DMS153 treated with DMSO at 0.1 percent for 48 hours (cell line): Measurements from ENCODE around the gene HIPK2.

Source experiments
- DNase-seq: peaks from one replicate; lab custom pipeline; 2025; ENCODE audit not compliant: unreplicated experiment; lab: John Stamatoyannopoulos, UW

Gene HIPK2

DNA sequence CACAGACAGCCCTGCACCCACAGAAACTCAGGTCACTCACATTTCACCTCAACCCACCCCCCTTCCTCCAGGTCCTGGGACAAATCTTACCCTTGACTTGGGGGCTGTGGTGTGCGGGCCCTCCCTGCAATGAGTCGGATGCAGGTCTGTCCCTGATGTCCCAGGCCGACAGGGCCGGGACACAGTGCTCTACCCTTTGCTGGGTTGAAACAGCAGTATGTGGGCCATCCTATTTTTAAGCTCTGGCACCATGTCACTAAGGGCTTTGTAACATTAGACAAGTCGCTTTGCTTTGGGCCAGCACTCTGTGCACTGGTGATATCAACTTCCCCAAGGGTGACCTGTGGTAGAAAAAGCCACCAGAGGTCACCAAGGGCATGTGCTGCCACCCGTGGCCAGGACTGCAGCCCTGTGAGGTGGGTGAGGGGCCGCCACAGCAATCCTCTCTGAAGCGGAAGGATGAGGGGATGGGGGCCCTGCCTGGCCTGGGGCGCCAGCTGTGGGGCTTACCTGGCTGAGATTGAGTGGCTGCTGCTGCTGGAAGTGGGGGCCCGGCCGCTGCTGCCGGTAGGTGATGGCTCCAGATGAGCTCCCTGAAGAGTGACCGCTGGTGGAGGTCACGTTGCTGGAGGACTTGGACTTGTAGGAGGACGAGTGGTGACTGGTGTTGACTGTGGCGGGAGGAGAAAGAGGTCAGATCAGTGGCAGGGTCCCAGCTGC is 203.0 kb downstream of the HIPK2 start:
- no peak for DNase-seq

DNA sequence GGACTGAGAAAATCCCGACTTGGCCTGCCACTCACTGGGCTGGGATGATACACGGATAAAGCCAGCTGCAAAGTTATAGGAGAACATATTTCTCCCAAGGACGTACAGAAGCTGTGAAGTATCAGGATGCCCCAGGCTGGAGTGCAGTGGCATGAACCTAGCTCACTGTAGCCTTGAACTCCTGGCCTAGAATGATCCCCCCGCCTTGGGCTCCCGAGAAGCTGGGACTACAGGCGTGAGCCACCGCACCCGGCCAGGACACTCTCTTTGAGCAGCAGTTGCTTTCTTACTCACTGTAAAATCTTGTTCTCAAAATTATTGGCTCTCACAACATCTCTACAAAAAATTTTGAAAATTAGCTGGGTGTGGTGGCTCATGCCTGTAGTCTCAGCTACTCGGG is 203.9 kb downstream of the HIPK2 start:
- no peak for DNase-seq

DNA sequence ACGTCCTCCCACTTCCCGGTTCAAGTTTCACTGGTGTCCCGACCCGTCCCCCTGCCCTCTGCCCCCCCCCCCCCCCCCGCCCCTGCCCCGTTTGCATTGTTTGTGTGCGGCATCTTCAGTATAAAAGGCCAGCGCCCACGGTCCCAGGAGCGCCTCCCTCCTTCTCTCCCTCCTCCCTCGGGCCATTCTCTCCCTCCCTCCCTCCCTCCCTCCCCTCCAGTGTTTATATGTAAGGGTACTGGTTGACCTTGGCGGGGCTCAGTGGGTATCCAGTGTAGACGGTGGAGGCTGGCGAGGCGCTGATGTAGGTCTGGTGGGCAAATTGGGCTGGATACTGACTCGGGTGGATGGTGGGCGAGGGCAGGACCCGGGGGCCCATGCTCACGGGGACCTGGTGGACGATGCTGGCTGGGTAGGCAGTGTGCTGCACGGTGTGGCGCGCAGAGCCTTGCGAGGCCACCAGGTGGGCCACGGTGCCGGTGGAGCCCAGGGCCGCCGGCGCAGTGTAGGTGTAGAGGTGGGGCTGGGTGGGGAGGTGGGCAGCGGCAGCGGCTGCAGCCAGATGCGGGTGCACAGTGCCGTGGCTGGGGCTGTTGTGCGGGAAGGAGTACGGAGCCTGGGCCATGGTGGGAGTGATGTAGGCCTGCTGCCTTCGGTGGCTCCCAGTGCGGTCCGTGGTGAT is 205.0 kb downstream of the HIPK2 start:
- DNase-seq = no peak

DNA sequence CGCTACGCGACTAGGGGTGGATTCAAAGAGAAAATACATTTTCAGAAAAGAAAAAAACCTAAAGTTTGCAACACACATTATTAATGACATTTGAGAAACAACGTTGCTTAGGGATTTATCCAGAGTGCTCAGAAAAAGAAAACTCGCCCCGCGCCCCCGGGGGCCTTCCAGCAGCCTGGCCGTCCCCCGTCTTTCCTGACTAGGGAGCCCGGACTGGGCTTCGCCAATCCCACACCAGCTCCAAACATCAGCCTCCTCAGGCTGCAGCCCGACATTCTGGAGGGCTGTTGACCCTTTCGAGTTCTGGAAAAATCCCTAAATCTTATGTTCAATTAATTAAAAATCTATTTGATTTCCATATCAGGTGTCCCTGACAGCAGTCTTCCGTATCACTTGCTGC is 205.7 kb downstream of the HIPK2 start:
- DNase-seq = no peak

DNA sequence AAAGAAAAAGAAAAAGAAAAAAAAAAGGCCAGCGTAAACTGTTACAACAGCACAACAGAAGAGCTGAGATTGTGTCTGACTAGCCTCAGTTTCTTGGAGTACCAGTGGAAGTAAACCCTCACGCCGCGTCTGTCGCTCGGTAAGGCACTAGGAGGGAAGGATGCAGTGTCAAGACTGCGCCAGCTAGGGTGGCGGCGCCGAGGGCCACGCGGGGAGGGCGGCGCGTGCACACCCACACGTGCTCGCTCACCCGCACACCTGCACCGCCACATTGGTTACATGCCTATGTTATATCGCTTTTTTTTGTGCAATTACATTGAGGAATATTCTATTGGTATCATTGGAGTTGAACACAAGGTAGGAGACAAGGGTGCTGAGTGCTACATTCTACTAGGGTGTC is 206.1 kb downstream of the HIPK2 start:
- DNase-seq = no peak

DNA sequence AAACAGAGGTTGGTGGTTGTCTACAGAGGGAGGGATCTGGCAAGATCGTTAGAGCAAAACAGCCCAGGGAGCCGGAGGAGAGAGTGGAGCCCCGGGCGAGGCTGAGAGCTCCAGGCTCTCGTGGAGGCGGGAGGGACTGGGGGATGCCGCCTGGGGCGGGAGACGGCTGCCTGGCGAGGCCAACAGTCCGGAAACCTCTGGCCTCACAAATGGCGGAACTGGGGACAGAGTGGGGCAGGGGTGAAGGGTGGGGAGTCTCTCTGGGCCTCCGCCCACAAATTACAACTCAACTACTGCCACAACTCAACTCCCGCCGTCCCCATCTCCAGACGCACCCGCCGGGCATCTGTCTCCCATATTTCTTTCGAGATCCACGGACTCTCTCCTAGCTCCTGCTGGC is 206.6 kb downstream of the HIPK2 start:
- no peak for DNase-seq

DNA sequence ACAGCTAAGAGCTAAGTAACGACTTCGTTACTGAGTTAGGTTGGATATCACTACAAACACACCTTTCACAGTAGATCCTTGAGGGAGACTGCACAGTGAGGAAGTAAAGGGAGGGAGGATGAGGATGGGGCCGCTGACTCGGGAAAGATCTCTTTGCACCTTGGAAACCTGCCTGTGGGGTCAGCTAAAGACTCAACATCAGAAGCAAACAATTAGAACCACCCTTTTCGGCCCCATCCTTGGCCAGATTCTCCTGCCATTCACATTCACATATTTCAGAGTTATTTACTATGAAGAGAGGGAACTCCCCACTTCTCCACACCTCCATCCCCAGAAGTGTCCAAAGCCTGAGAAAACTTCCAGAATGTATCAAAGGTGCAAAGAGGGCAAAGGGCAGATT is 207.2 kb downstream of the HIPK2 start:
- DNase-seq = no peak

DNA sequence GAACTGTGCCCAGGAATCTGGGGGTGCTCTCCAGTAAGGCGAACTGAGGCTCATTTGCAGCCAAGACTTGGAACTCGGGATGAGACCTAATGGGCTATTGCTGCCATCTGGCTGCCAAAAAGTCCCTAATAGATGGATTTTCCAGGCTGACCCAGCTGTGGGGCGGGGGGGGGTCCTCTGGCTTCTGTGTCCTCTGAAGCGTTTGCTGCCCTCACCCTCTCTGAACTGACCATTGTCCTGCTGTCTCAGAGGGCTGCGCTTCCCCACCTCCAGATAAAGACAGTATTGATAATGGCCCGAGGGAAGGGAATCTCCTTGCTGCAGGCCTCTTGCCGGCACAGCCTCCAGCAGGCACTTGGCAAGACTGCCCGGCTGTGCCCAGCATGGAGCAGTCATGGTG is 207.7 kb downstream of the HIPK2 start:
- DNase-seq = no peak

DNA sequence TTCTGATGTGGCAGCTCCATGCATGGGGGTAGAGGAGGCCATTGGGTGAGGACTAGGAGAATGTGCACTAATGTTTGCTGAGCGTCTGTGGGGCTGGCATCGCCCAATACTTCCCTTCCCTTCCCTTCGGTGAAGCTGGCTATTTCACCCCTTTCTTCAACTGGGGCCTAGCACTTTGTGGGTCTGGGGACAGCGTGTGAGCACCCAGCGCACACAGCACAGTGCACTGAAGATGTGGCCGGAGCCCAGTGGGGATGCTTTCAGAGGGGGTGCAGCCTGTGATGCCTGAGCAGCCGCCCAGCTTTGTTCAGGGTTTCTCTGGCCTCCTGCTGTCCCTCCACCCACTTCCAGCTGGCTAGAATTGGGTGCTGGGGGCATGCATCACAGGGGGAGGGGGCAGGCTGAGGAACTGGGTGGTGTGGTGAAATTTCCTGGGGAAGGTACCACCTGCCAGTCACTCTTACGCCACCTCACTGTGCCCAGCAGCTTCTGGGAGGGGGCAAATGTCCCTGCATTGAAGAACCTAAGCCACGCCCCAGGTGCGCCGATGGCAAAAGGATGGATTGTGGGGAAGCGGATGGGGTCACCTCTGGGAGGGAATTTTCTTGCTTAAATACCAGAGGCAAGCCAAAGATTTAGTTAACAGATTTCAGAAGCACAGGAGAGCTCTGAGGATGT is 208.8 kb downstream of the HIPK2 start:
- DNase-seq = no peak

DNA sequence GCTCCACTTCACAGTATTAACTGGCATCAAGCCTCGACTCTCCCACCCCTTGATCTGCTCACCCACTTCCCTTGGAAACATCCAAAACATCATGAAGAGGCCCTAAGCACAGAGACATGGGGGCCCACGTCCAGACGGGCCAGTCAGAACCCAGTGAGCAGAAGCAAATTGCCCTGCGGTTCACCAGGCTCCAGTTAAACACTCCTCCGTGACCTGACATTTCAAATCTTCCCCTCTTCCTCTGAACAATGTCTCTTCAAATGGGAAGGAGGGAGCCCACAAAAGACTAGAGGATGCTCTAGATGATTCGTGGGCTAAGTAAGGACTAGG is 209.5 kb downstream of the HIPK2 start:
- no peak for DNase-seq

DNA sequence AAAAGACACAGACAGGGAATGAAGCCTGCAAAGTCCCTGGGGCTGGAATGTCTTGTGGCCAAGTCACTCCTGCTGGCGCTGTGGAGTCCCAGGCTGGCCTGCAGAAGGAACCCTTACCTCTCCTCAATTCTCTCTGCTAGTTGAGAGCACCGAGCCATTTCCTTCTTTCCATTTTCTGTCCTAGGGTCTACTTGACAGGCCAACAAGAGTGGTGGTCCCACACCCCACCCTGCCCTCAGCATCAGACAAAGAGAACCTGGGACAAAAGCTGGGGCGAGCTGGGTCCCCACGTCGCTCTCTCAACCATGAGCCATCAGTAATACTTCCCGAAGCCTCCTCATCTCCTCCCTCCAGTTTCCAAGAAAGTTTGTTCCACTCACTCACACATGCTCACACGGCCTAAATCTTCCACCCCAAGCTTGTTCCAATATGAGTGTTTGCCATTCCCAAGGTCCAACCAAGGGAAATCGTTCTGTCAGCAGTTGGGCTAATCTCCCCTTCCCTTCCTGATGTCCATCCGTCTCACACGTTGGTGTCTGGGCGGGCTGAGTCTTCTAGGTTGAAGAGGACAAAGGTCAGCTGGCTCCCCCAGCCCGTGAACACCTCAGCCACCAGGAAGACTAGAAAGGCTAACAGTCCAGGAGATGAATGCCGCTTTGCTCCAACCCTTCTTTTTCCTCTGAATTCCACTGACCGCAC is 210.0 kb downstream of the HIPK2 start:
- no peak for DNase-seq

DNA sequence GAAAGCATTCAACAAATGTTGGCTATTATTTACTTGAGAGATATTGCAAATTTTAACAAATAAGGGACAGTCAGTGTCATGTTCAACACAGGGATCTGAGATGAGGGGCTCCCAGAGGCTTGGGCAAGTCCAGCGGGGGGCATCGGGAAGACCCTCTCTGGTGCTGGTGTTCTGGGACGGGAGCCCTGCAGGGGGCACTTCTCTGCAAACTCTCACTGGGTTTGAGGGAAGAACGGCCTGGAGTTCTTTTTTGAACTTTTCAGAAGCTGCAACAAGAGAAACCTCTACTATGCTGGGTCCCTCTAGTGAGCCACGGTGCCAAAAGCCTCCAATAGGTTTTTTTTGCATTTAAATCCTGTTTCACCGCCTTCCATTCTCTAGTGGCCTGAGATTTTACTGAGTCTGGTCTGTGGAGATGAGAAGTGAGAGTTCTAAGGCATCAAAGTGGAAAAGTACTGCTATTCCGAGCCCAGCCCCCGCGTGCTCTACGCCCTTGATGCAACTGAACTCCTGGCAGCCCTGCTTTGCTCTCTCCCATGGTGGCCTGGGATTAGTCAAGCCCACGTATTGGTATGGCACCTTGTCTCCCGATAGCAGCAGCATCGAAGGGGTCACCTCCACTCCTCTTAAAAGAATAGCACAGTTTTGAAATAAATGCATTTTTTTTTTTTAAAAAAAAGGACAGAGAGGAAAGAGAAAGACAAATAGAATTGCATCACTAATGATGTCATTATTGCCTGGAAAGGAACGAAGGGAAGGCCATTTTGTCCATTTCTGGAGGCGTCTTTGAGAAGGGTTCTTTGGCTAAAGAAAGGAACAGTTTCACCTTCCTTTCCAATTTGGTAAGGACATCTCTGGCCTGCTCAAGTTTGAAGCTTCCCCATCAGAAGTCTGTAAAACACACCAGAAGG is 210.8 kb downstream of the HIPK2 start:
- DNase-seq = no peak

DNA sequence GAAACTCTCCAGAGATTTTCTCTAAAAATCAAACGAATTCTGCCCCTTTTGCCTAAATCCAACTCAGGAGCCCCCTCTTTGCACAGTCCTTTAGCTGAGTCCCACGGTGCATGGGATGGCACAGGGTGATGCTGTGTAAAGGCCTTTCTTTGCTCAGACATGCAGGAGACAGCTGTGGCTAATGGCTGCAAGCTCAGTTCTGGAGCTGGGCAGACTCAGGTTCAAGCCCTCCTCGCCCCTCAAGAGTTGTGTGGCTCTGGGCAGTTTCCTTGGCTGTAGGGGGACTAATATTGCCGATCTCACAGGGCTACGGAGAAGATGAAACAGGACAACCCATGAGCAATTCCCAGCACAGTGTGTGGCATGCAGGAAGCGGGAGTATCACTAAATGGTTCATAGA is 211.7 kb downstream of the HIPK2 start:
- DNase-seq = no peak

DNA sequence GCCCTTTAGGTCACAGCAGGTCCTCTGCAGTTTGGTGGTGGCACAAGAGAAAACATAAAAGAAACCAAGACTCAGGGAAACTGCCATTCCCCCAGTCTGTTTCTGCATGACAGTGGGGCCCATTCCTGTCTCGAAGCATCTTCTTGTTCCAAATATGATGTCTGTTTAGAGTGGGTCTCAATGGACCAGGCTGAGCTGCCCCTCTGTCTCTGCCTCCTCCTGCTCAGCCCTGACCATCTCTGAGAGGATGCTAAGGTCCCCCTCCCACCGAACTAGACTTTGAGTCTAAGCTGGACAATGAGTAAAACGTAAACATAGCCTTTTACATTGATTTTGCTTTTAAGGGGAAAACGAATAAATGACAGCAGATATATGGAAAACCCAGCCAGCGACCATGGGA is 213.9 kb downstream of the HIPK2 start:
- DNase-seq = no peak

DNA sequence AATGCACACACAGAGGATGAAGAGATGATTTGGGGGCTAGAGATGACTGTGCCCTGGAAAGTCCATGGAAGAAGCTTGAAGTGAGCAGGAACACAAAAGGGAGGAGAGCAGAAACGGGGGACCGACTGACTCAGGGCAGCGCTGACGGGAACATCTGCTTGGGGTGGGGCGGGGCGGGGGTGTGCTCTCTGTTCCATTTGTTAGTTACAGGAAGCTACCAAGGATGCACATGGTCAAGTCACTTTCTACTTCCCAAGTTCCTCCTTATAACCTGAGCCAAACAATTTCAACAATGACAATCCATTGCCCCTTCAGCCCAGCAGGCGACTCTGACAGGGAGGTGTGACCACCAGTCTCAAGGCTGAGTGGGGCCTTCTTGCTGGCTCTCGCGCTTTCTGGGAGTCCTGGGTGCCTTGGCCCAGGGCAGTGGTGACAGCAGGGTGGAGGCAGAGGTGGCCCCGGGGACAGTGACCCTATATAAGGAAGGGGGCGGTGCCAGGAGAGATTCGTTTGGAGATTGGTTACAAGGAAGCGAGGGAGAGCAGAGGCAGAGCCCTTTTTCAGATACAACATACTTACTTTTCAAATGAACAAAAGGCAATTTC is 214.7 kb downstream of the HIPK2 start:
- no peak for DNase-seq

DNA sequence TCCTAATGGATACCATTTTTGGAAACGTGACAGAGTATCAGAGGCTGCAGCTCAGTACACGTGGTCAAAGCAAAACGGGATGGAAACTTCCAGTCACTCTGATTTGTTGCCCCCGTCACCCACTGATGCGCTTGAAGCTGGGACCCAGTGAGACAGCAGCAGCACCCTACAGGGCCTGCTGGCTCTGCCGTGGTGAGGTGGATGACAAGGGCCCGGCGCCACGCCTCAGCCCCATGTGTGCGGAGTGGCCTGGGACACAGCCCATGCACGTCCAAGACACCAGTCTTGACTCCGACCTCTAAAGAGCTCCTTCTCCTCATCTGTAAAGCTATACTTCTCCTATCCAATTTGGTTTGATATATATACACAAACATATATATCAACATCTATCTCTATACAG is 215.3 kb downstream of the HIPK2 start:
- no peak for DNase-seq

DNA sequence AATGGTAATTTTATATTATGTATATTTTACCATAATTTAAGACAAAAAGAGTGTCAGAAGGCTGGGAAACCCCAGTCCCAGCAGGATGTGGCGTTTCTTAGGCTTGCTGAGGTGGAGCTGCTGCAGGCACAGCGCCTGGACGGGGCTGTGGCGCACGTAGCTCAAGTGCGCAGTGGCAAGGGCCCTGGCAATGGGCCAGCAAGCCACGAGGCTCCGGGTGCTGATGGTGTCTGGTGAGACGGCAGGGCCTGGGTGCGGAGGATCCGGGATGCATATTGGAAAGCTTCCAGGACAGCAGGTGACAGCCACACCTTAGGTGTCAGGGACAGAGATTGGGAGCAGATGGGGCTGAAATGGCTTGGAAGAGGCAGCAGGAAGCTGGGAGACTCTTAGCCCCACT is 217.1 kb downstream of the HIPK2 start:
- DNase-seq = peak; percentile 92

DNA sequence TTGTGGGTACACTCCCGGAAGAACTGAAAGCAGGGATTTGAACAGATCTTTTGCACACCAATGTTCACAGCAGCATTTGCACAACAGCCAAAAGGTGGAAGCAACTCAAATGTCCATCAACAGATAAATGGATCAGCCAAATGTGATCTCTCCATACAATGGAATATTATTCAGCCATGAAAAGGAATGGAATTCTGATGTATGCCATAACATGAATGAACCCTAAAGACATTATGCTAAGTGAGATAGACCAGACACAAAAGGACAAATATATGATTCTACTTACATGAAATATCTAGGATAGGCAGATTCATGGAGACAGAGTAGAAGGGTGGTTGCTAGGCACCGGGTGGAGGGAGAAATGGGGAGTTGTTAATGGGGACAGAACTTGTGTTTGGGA is 217.6 kb downstream of the HIPK2 start:
- DNase-seq = no peak

DNA sequence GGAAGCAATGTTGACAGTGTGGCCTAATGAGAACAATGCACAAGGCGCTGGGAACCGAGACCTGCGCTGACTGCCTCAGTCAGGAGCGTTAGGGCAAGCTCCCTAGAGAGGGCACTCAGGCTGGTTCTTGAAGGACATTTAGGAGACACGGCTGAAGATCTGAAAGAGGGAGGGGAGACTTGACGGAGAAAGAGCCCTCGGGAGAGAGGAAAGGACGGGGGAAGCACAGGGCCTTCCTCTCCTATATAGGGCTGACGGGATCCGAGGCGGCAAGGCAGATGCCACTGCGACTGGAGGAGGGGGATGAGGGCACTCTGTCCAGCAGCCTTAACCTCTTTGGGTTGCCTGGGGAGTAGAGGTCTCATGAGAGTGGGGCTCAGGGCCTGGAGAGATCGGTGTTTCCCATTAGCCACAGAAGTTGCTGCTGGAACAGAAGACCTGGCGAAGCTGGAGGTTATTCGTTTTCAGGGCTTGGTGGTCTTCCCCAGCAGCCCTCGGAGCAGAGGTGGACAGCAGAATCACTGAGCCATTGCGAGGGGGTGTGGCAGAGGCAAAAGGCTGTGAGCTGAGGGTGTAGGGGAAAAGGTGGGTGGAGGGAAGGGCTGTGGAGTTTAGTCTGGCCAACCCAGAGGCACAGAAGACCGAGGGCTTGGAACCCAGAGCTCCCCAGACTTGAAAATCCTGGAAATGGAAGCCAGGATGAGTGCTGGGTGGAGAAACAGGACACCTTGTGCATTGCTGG is 218.3 kb downstream of the HIPK2 start:
- no peak for DNase-seq
